PC-3 (cell line): ENCODE measurements around the gene TLE5. TPM values are rescaled to one million over a fixed set of nuclear protein-coding genes. Genes with fewer than 3 reads are reported as not detected.
"Not testable (repeated sequence)": the region's sequence is repeated elsewhere in the genome, so short reads cannot be mapped to it uniquely, and the experiment has no call there.

Experiments used
- ATAC-seq: fragments of 200-7000 bp; cut with Tn5 transposase; 2 replicates; pipeline ENCODE4 v1.9.1; 2020; ENCODE audit warnings: mild to moderate bottlenecking, moderate library complexity
- BruUV-seq: library from RNA; stranded (reverse); fragments of 400-500 nt; replicated peaks from 2 replicates; lab custom pipeline; 2021; lab: Mats Ljungman, UMichigan
- CTCF ChIA-PET: fragments of 300-600 bp; sonication (Branson Sonifier 250); formaldehyde crosslinking; loops from one replicate; lab custom pipeline; 2022; ENCODE audit warnings: antibody characterized with exemption; lab: Charles Lee
- POLR2A ChIA-PET: fragments of 300-600 bp; sonication (Branson Sonifier 250); formaldehyde crosslinking; loops from one replicate; lab custom pipeline; 2022; ENCODE audit warnings: antibody characterized with exemption; ENCODE audit not compliant: unreplicated experiment; lab: Charles Lee
- DNase-seq: peaks from one replicate; pipeline ENCODE4 v3.0.0-alpha.2; 2015
- H2AFZ ChIP-seq: fragments of 300-600 bp; sonication (generic); 2 replicates; pipeline ENCODE4 v1.6.0; 2016; ENCODE audit warnings: antibody characterized with exemption, low read length
- H3F3A ChIP-seq: fragments of 300-600 bp; sonication (generic); one replicate; pipeline ENCODE4 v1.6.0; 2017; ENCODE audit warnings: antibody characterized with exemption, low read length, control low read depth, mild to moderate bottlenecking; ENCODE audit not compliant: unreplicated experiment
- H3K27ac ChIP-seq: fragments of 300-600 bp; sonication (generic); 2 replicates; pipeline ENCODE4 v1.5.1; 2016; ENCODE audit warnings: mild to moderate bottlenecking, low read length
- H3K27me3 ChIP-seq: fragments of 300-600 bp; sonication (generic); 2 replicates; pipeline ENCODE4 v1.6.1; 2016; ENCODE audit warnings: low read length, mixed read lengths
- H3K36me3 ChIP-seq: fragments of 300-600 bp; sonication (generic); 2 replicates; pipeline ENCODE4 v1.6.1; 2016; ENCODE audit warnings: low read depth, mixed run types, low read length, mixed read lengths
- H3K4me1 ChIP-seq: fragments of 300-600 bp; sonication (generic); 2 replicates; pipeline ENCODE4 v1.5.1; 2016; ENCODE audit warnings: low read length; ENCODE audit not compliant: insufficient read depth
- H3K4me2 ChIP-seq: fragments of 300-600 bp; sonication (generic); 2 replicates; pipeline ENCODE4 v1.6.0; 2016; ENCODE audit warnings: low read length
- H3K4me3 ChIP-seq: fragments of 300-600 bp; sonication (generic); 2 replicates; pipeline ENCODE4 v1.5.1; 2016; ENCODE audit warnings: mild to moderate bottlenecking, low read length, mixed read lengths
- H3K79me2 ChIP-seq: fragments of 300-600 bp; sonication (generic); 2 replicates; pipeline ENCODE4 v1.6.1; 2017; ENCODE audit warnings: low read length, mixed read lengths
- H3K9ac ChIP-seq: fragments of 300-600 bp; sonication (generic); 2 replicates; pipeline ENCODE4 v1.6.0; 2016; ENCODE audit warnings: mild to moderate bottlenecking, low read length
- H3K9me2 ChIP-seq: fragments of 300-600 bp; sonication (generic); replicated peaks from 2 replicates; pipeline ENCODE4 v1.6.1; 2016; ENCODE audit warnings: mixed run types, low read length, mixed read lengths
- H3K9me3 ChIP-seq: fragments of 300-600 bp; sonication (generic); 2 replicates; pipeline ENCODE4 v1.6.1; 2016; ENCODE audit warnings: low read length, mixed read lengths
- H4K20me1 ChIP-seq: fragments of 300-600 bp; sonication (generic); 2 replicates; pipeline ENCODE4 v1.6.1; 2016; ENCODE audit warnings: low read length, mixed read lengths
- CTCF ChIP-seq: fragments of 300-600 bp; sonication (generic); conservative IDR thresholded peaks from 2 replicates; pipeline ENCODE4 v1.5.1; 2017; ENCODE audit warnings: antibody characterized with exemption, low read depth, mild to moderate bottlenecking, low read length
- EZH2 ChIP-seq: fragments of 300-600 bp; sonication (generic); IDR thresholded peaks from one replicate; pipeline ENCODE4 v1.6.1; 2017; ENCODE audit warnings: antibody characterized with exemption, mild to moderate bottlenecking, low read length; ENCODE audit not compliant: unreplicated experiment
- EZH2phosphoT487 ChIP-seq: fragments of 300-600 bp; sonication (generic); IDR thresholded peaks from 2 replicates; pipeline ENCODE4 v1.6.1; 2018; ENCODE audit warnings: mild to moderate bottlenecking, antibody characterized with exemption, low read length, borderline replicate concordance
- intact Hi-C: fragments of 100-400 bp; cut with micrococcal nuclease; formaldehyde crosslinking; loops from 2 replicates; pipeline ENCODE4 v1.9.0; 2023
- total RNA-seq: library from RNA; depleted of rRNA; stranded (reverse); fragments of >200 nt; gene quantifications from 2 replicates; pipeline ENCODE4 v1.2.3, GENCODE V29; 2014

Gene TLE5
- total RNA-seq, 1 experiment from 2014 or later = 351 TPM

GRCh38 chr19:3053780-3054179 is 8.5 kb downstream of the TLE5 start:
- POLR2A ChIA-PET = no interaction called here
- intact Hi-C loops = no loop called here
- Histone ChIP-seq H3K4me3 (no peak overlapping the region), H3K36me3 (peaks cover 9% of the 10 kb centered on the region; the same call in 1 of the 2 replicates), H4K20me1 (no peaks in the 10 kb centered on the region), H3F3A (no peaks in the 10 kb centered on the region), H3K9me2 (no peaks in the 10 kb centered on the region), H3K9me3 (no peaks in the 10 kb centered on the region), H3K4me2 (no peak overlapping the region), H2AFZ (no peak overlapping the region), H3K79me2 (no peaks in the 10 kb centered on the region), H3K27me3 (no peaks in the 10 kb centered on the region), H3K4me1 (peaks cover 16% of the 10 kb centered on the region), H3K27ac (no peak overlapping the region), H3K9ac (no peak overlapping the region)
- BruUV-seq = no TSS peak
- TF ChIP-seq EZH2phosphoT487 (no peak), CTCF (no peak), EZH2 (no peak)
- no peak for ATAC-seq
- DNase-seq = no peak
- CTCF ChIA-PET = no interaction called here

GRCh38 chr19:3053218-3053621 is 9.1 kb downstream of the TLE5 start:
- no peak for DNase-seq
- TF ChIP-seq EZH2 (no peak), EZH2phosphoT487 (no peak), CTCF (no peak)
- no peak overlapping the region for H3K27ac ChIP-seq
- BruUV-seq = TSS peak; percentile 91
- no peaks in the 10 kb centered on the region for H3K79me2 ChIP-seq
- no peak overlapping the region for H3K9ac ChIP-seq
- H4K20me1 ChIP-seq = no peaks in the 10 kb centered on the region
- no peak overlapping the region for H3K4me3 ChIP-seq
- intact Hi-C loops = no loop called here
- no peak overlapping the region for H2AFZ ChIP-seq
- ChIA-PET CTCF (no interaction called here), POLR2A (no interaction called here)
- peaks cover 9% of the 10 kb centered on the region; the same call in 1 of the 2 replicates for H3K36me3 ChIP-seq
- H3K9me3 ChIP-seq = no peaks in the 10 kb centered on the region
- no peaks in the 10 kb centered on the region for H3K9me2 ChIP-seq
- ATAC-seq = no peak
- H3K4me1 ChIP-seq = peaks cover 16% of the 10 kb centered on the region
- no peak overlapping the region for H3K4me2 ChIP-seq
- no peaks in the 10 kb centered on the region for H3K27me3 ChIP-seq
- no peaks in the 10 kb centered on the region for H3F3A ChIP-seq

GRCh38 chr19:3050016-3050415 is 12.3 kb downstream of the TLE5 start:
- H4K20me1 ChIP-seq, POLR2A ChIA-PET, BruUV-seq, H3F3A ChIP-seq, H3K9me2 ChIP-seq, H3K9me3 ChIP-seq, DNase-seq, H2AFZ ChIP-seq, ATAC-seq, H3K36me3 ChIP-seq, H3K27me3 ChIP-seq, H3K79me2 ChIP-seq, H3K9ac ChIP-seq, H3K4me2 ChIP-seq, H3K4me3 ChIP-seq, H3K27ac ChIP-seq, H3K4me1 ChIP-seq, CTCF ChIA-PET, intact Hi-C loops: not testable (repeated sequence)
